H9 (cell line): ENCODE measurements around the gene MEF2A. TPM values are rescaled to one million over a fixed set of nuclear protein-coding genes. Genes with fewer than 3 reads are reported as not detected.

ENCODE experiments used
- DNase-seq: peaks from one replicate; pipeline ENCODE4 v3.0.0-alpha.2; 2017
- H2AFZ ChIP-seq: one replicate; pipeline ENCODE4 v1.6.1; 2013; ENCODE audit warnings: mild to moderate bottlenecking, low read length, control low read depth, moderate library complexity
- H2AK5ac ChIP-seq: 2 replicates; pipeline ENCODE4 v1.6.1; 2013; ENCODE audit warnings: low read length, control low read depth, mixed read lengths; ENCODE audit not compliant: insufficient read length
- H2BK120ac ChIP-seq: one replicate; pipeline ENCODE4 v1.6.1; 2013; ENCODE audit warnings: low read depth, mild to moderate bottlenecking, low read length, control low read depth, inconsistent platforms; ENCODE audit not compliant: poor library complexity, severe bottlenecking
- H2BK12ac ChIP-seq: 2 replicates; pipeline ENCODE4 v1.6.1; 2013; ENCODE audit warnings: low read length, control low read depth, mixed read lengths, low read depth; ENCODE audit not compliant: insufficient read length
- H2BK15ac ChIP-seq: 2 replicates; pipeline ENCODE4 v1.6.1; 2013; ENCODE audit warnings: low read depth, low read length, control low read depth
- H2BK20ac ChIP-seq: one replicate; pipeline ENCODE4 v1.6.1; 2013; ENCODE audit warnings: low read depth, mild to moderate bottlenecking, low read length, control low read depth, inconsistent platforms; ENCODE audit not compliant: poor library complexity, severe bottlenecking
- H2BK5ac ChIP-seq: 2 replicates; pipeline ENCODE4 v1.6.1; 2013; ENCODE audit warnings: low read length, control low read depth, mixed read lengths; ENCODE audit not compliant: insufficient read length
- H3K14ac ChIP-seq: 2 replicates; pipeline ENCODE4 v1.6.1; 2013; ENCODE audit warnings: low read length, control low read depth; ENCODE audit not compliant: insufficient read depth
- H3K18ac ChIP-seq: 2 replicates; pipeline ENCODE4 v1.6.1; 2013; ENCODE audit warnings: low read depth, mild to moderate bottlenecking, mixed read lengths, low read length, control low read depth; ENCODE audit not compliant: insufficient read length
- H3K23ac ChIP-seq: 2 replicates; pipeline ENCODE4 v1.6.1; 2013; ENCODE audit warnings: low read length, control low read depth, mixed read lengths, low read depth; ENCODE audit not compliant: insufficient read length
- H3K23me2 ChIP-seq: 2 replicates; pipeline ENCODE4 v1.6.1; 2013; ENCODE audit warnings: low read depth, mild to moderate bottlenecking, mixed read lengths, low read length, control low read depth; ENCODE audit not compliant: insufficient read length, poor library complexity, severe bottlenecking
- H3K27ac ChIP-seq: 2 replicates; pipeline ENCODE4 v1.5.1; 2013; ENCODE audit warnings: low read length, control low read depth, mixed read lengths, low read depth; ENCODE audit not compliant: insufficient read length
- H3K27me3 ChIP-seq: 2 replicates; pipeline ENCODE4 v1.6.1; 2013; ENCODE audit warnings: low read length, control low read depth, inconsistent platforms; ENCODE audit not compliant: insufficient read depth
- H3K4ac ChIP-seq: 2 replicates; pipeline ENCODE4 v1.6.1; 2013; ENCODE audit warnings: low read depth, mild to moderate bottlenecking, control low read depth, inconsistent platforms, low read length, moderate library complexity
- H3K4me1 ChIP-seq: 2 replicates; pipeline ENCODE4 v1.6.1; 2013; ENCODE audit warnings: low read length, control low read depth, inconsistent platforms; ENCODE audit not compliant: insufficient read depth
- H3K4me2 ChIP-seq: 2 replicates; pipeline ENCODE4 v1.6.1; 2013; ENCODE audit warnings: low read length, control low read depth, mixed read lengths; ENCODE audit not compliant: insufficient read length, insufficient read depth
- H3K56ac ChIP-seq: 2 replicates; pipeline ENCODE4 v1.6.1; 2013; ENCODE audit warnings: low read depth, mild to moderate bottlenecking, mixed read lengths, low read length, control low read depth; ENCODE audit not compliant: insufficient read length
- H3K79me1 ChIP-seq: 2 replicates; pipeline ENCODE4 v1.6.1; 2013; ENCODE audit warnings: low read depth, mild to moderate bottlenecking, moderate library complexity, low read length, control low read depth, inconsistent platforms; ENCODE audit not compliant: insufficient read depth, poor library complexity, severe bottlenecking
- H3K79me2 ChIP-seq: 2 replicates; pipeline ENCODE4 v1.6.1; 2013; ENCODE audit warnings: low read length, control low read depth, inconsistent platforms; ENCODE audit not compliant: insufficient read depth
- H3K9ac ChIP-seq: 2 replicates; pipeline ENCODE4 v1.6.1; 2013; ENCODE audit warnings: low read length, control low read depth, mixed read lengths; ENCODE audit not compliant: insufficient read length; ENCODE audit errors: extremely low read depth
- H3K9me3 ChIP-seq: one replicate; pipeline ENCODE4 v1.6.1; 2013; ENCODE audit warnings: low read depth, low read length, inconsistent platforms; ENCODE audit not compliant: control insufficient read depth
- H3T11ph ChIP-seq: one replicate; pipeline ENCODE4 v1.6.1; 2013; ENCODE audit warnings: mild to moderate bottlenecking, low read length, control low read depth, inconsistent platforms
- H4K20me1 ChIP-seq: one replicate; pipeline ENCODE4 v1.6.1; 2013; ENCODE audit not compliant: control insufficient read depth, insufficient read length, insufficient read depth
- H4K5ac ChIP-seq: 2 replicates; pipeline ENCODE4 v1.6.1; 2013; ENCODE audit warnings: low read depth, mild to moderate bottlenecking, mixed read lengths, low read length, control low read depth; ENCODE audit not compliant: insufficient read length
- H4K8ac ChIP-seq: replicated peaks from 2 replicates; pipeline ENCODE4 v1.6.1; 2013; ENCODE audit warnings: low read length, control low read depth, mixed read lengths, low read depth; ENCODE audit not compliant: insufficient read length
- H4K91ac ChIP-seq: 2 replicates; pipeline ENCODE4 v1.6.1; 2013; ENCODE audit warnings: low read depth, mild to moderate bottlenecking, moderate library complexity, mixed read lengths, low read length, control low read depth; ENCODE audit not compliant: insufficient read length
- H3K27ac Mint-ChIP-seq, 3 experiments: 2 replicates in 2 of 3; 3 replicates in 1 of 3; pipeline ENCODE4 v1.8.0; 2020 to 2021; ENCODE audit warnings: mixed read lengths in 3 of 3, mild to moderate bottlenecking in 1 of 3, moderate library complexity in 1 of 3
- H3K27me3 Mint-ChIP-seq: 2 replicates; pipeline ENCODE4 v1.8.0; 2021; ENCODE audit warnings: low read depth, mild to moderate bottlenecking, moderate library complexity, mixed read lengths
- H3K36me3 Mint-ChIP-seq, 3 experiments: 2 replicates in 2 of 3; 3 replicates in 1 of 3; pipeline ENCODE4 v1.8.0; 2020 to 2021; ENCODE audit warnings: low read depth in 3 of 3, mixed read lengths in 3 of 3; ENCODE audit not compliant: insufficient read depth in 1 of 3
- H3K4me1 Mint-ChIP-seq, 2 experiments: 2 replicates each; pipeline ENCODE4 v1.8.0; 2020; ENCODE audit warnings: mixed read lengths in 2 of 2
- H3K4me3 Mint-ChIP-seq, 2 experiments: 2 replicates in 1 of 2; 3 replicates in 1 of 2; pipeline ENCODE4 v1.8.0; 2020 to 2021; ENCODE audit warnings: mild to moderate bottlenecking in 2 of 2, mixed read lengths in 2 of 2, moderate library complexity in 1 of 2
- H3K9me3 Mint-ChIP-seq, 2 experiments: 2 replicates in 1 of 2; 3 replicates in 1 of 2; pipeline ENCODE4 v1.8.0; 2020; ENCODE audit warnings: mild to moderate bottlenecking in 2 of 2, mixed read lengths in 2 of 2, moderate library complexity in 1 of 2
- WGBS: extraction: QIAGEN DNeasy Blood & Tissue Kit; methylation state at CpG from one replicate; pipeline ENCODE4 v1.1.7; 2013; ENCODE audit warnings: missing lambda C conversion rate, low lambda C conversion rate, mixed read lengths; ENCODE audit not compliant: insufficient read length; ENCODE audit errors: extremely low coverage; 5-methylcytosine and 5-hydroxymethylcytosine counted together
- total RNA-seq: library from RNA; stranded (reverse); gene quantifications from 2 replicates; pipeline ENCODE4 v1.2.1, GENCODE V29; 2021
- TF ChIP-seq, protein P1 (sequence below): fragments of 200-600 bp; sonication (generic); conservative IDR thresholded peaks from 3 replicates; pipeline ENCODE4 v1.8.0; 2021; ENCODE audit warnings: antibody characterized with exemption, mild to moderate bottlenecking

The MEF2A gene
- total RNA-seq, 1 experiment from 2014 or later = 20.7 TPM

GRCh38 chr15:99582508-99582960 is 16.8 kb downstream of the MEF2A start:
- H3K4me1 ChIP-seq = peaks cover 14% of the 10 kb centered on the region
- WGBS = no CpG with 5 or more reads among the region's 4 CpGs
- H2BK5ac ChIP-seq = no peak overlapping the region
- Mint-ChIP-seq H3K4me3 (no peak overlapping the region), H3K36me3 (peaks cover 16 to 34% (median 25%) of the 10 kb centered on the region in 3 experiments), H3K27ac (no peak overlapping the region), H3K27me3 (no peaks in the 10 kb centered on the region), H3K9me3 (peaks cover 10 to 28% of the 10 kb centered on the region in 2 experiments; a peak in 4 of 5 replicates), H3K4me1 (peaks cover 49 to 53% of the 10 kb centered on the region in 2 experiments)
- no peak overlapping the region for H2AFZ ChIP-seq
- H3K4ac ChIP-seq = no peak overlapping the region
- H3K23ac ChIP-seq = no peak overlapping the region
- H4K5ac ChIP-seq = no peak overlapping the region
- peaks cover 19% of the 10 kb centered on the region; the same call in 1 of the 2 replicates for H3K79me2 ChIP-seq
- H2AK5ac ChIP-seq = no peak overlapping the region
- H3T11ph ChIP-seq = no peak overlapping the region
- no peak overlapping the region for H3K56ac ChIP-seq
- TF ChIP-seq, protein P1, sequence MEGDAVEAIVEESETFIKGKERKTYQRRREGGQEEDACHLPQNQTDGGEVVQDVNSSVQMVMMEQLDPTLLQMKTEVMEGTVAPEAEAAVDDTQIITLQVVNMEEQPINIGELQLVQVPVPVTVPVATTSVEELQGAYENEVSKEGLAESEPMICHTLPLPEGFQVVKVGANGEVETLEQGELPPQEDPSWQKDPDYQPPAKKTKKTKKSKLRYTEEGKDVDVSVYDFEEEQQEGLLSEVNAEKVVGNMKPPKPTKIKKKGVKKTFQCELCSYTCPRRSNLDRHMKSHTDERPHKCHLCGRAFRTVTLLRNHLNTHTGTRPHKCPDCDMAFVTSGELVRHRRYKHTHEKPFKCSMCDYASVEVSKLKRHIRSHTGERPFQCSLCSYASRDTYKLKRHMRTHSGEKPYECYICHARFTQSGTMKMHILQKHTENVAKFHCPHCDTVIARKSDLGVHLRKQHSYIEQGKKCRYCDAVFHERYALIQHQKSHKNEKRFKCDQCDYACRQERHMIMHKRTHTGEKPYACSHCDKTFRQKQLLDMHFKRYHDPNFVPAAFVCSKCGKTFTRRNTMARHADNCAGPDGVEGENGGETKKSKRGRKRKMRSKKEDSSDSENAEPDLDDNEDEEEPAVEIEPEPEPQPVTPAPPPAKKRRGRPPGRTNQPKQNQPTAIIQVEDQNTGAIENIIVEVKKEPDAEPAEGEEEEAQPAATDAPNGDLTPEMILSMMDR = no peak
- H2BK15ac ChIP-seq = no peak overlapping the region
- H3K18ac ChIP-seq = no peak overlapping the region
- no peak overlapping the region for H3K9ac ChIP-seq
- H3K4me2 ChIP-seq = no peak overlapping the region
- H4K8ac ChIP-seq = no peak overlapping the region
- H3K23me2 ChIP-seq = no peaks in the 10 kb centered on the region
- H2BK20ac ChIP-seq = no peak overlapping the region
- H2BK120ac ChIP-seq = no peak overlapping the region
- H4K20me1 ChIP-seq = no peaks in the 10 kb centered on the region
- no peaks in the 10 kb centered on the region for H3K27me3 ChIP-seq
- H3K14ac ChIP-seq = no peak overlapping the region
- no peak overlapping the region for H4K91ac ChIP-seq
- H3K79me1 ChIP-seq = no peaks in the 10 kb centered on the region
- H3K9me3 ChIP-seq = no peaks in the 10 kb centered on the region
- no peak overlapping the region for H3K27ac ChIP-seq
- no peak for DNase-seq
- H2BK12ac ChIP-seq = no peak overlapping the region
